Activated T-helper 1 cell treated with Interleukin-2 at 50 U/mL for 16 hours (primary cell): Measurements from ENCODE around the gene TMEM273.

ENCODE experiments used
- DNase-seq: peaks from one replicate; pipeline ENCODE4 v3.0.0-alpha.2; 2020; ENCODE audit warnings: low read depth

Gene TMEM273

DNA sequence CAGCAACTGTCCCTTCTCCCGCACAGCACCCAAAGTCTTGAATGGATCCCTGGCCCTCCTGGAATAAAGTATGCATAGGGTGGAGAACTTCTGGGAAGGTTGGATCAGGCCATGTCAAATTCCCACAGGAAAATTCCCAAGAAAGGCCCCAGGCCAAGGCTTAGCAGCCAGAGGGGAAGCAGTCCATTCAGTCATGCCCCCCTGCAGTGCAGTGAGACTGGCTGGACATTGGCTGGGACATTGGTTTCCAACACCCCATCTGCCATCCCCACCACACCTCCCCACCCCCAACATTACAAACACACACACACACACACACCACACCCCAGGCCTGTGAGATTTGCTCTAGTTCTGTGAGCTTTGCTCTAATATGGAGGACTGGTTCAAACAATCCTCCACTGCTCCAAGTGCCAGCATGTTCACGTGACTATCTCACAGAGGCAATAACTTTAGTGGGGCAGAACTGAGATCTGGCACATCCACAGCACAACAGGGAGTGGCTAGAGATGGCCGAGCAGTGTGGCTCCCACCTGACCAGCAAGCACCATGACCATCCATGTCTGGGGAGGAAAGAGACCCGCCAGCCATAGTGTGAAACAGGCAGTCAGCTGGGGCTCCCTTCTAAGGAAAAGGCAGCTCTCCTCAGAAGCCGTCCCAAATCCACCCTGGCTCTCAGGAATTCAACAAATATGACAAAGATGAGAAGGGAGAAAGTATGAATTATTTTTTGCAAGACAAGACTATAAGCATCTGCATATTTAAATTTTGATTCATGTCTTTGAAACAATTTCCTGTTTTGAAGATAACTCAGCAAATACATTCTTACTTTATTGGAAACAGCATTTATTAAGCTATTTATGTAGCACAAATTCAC, 47.6 kb downstream of the TMEM273 start:
- no peak for DNase-seq

GRCh38 chr10:49139846-49140195, 48.4 kb downstream of the TMEM273 start:
- no peak for DNase-seq

DNA sequence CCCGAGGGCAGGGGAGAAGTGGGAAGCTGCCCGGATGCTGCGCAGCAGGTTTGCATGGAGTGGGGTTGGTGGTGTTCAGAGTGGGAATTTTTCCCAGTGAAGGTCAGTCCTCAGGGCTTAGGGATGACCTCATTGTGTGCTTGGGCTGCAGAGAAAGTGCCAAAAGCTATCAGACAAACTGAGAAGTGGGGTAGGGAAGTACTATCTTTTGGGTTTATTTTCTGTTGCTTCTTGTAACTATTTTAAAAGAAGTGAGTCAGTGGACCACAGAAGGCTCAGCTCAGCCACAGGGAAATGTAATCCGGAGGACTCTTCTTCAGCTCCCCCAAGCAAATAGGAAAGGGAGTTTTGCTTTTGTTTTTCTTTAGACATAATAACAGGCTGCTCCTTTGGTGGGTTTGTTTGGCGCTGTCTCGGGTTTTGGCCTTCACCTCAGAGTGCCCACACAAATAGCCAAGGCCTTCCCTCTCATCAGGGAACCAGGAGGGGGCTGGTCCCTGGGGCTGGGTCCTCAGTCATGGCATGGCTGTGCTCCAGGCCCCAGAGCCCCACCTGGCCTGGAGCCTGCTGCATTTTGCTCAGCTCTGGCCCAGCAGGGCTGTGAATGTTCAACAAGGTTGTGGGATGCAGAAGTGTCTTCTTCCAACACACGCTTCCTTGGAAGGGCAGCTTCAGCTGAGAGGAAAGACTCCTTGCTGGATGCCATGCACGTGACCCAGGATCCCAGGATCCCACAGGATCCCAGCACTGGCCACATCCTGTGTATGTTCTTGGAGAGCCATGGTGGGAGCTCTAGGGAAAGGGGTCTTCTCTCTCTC, 49.0 kb downstream of the TMEM273 start:
- no peak for DNase-seq

GRCh38 chr10:49138361-49138891, 49.8 kb downstream of the TMEM273 start:
- DNase-seq = no peak

GRCh38 chr10:49136525-49136924, 51.7 kb downstream of the TMEM273 start:
- no peak for DNase-seq

DNA sequence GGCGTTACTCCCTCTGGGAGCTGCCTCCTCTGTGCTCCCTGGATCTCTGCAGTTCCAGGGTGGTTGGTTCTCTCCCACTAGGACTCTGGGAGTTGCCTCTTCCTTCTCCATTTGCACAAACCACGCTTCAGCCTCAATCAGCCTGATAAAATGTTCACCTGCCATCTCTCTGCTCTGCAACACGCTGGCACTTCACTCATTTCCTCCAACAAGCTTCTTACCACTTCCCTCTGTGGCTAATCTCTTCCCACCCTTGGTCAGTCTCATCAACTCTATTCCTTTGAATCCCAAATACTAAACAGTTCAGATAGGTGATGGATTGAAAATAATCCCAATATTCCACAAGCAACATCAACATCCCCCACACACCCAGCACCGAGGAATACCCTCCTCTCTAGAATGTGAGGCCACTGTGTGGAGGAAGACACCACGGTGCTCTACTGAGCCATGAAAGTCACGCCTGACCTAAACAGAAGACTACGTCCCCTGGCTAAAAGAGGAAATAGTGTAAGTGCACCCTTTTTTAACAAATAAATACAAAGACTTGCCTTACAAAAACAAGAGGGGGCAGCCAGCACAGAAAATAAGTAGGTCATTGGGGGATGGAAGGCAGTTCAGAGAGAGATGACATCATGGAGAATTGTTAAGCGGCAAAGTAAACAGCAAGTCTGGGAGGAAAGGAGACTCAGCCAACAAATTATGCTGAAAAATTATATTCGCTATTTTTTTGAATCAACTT, 52.4 kb downstream of the TMEM273 start:
- no peak for DNase-seq

GRCh38 chr10:49134327-49134726, 53.9 kb downstream of the TMEM273 start:
- DNase-seq = no peak

DNA sequence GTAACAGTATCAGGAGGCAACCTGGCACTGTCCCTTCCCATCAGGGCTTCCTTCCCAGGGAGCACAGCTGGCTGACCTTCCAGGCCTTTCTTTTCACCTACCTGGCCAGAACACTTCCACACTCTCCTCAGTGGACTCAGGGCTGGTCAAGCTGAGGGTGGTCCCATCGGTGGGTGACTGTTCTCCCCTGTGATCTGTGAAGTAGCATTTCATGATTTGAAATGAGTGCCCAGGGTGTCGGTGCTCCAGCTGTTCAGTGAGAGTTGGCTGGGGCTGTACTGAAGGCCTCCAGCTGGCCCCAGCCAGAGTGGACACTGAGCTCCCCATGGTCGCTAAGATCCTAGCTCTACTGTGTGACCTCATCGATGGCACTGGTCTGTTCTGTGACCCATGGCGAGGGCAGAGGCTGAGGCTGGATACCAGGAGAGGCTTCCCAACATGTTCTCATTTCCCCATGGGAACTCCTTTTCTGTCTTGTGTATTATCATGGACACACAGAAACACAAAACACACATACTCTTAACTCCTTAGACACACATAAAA, 54.4 kb downstream of the TMEM273 start, which contains the start of gene FAM170B:
Gene FAM170B, minus strand, starts transcription at position 316 of the 543 bp plus-strand sequence. Its CDS starts 103 bp downstream, at position 213.
- no peak for DNase-seq

DNA sequence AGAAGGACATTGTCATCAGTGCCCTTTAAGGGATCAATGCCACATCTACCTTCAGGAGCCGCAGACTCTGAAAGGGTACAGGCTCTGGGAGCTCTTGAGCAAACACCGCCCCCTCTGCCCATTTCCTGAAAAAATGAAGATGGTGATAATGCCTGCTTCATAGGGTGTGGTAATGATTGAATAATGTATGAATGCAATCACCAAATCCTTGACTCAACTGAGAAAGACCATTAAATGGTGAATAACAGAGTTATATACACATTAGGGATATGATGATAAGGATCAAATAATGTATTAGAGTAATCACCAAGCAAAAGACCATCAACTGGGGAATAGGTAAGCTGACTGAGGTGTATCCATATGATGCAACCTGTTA, 55.8 kb downstream of the TMEM273 start:
- DNase-seq = no peak

GRCh38 chr10:49131507-49132361, 56.5 kb downstream of the TMEM273 start:
- no peak for DNase-seq

- DNase-seq = no peak
Observed at GRCh38 chr10:49129376-49129775, 58.8 kb downstream of the TMEM273 start.

GRCh38 chr10:49128854-49129253, 59.3 kb downstream of the TMEM273 start:
- no peak for DNase-seq

GRCh38 chr10:49123981-49124950, 63.9 kb downstream of the TMEM273 start:
- no peak for DNase-seq

DNA sequence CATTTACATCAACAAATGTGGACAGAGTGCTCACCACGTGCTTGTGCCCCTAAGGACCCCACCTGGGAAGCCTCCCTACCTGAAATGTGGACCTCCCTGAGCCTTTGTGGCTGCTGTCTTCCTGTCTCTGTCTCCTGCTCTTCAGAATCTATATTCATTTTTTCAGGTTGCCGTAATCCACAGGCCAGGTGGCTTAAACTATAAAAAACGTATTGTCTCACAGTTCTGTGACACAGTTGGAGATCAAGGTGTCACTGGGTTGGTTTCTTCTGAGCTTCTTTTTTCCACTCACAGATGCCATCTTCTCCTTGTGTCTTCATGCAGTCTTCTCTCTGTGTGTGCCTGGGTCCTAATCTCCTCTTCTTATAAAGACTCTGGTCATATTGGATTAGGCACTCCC, 67.3 kb downstream of the TMEM273 start:
- DNase-seq = no peak

- DNase-seq = no peak
Observed at GRCh38 chr10:49119746-49120145, 68.4 kb downstream of the TMEM273 start.

- no peak for DNase-seq
Observed at GRCh38 chr10:49118430-49119074, 69.6 kb downstream of the TMEM273 start.

GRCh38 chr10:49117376-49118070, 70.7 kb downstream of the TMEM273 start:
- DNase-seq = no peak

GRCh38 chr10:49116509-49117375, 71.4 kb downstream of the TMEM273 start:
- DNase-seq = no peak
